ENCODE results near the gene TAS2R9. TPM values are rescaled to one million over a fixed set of nuclear protein-coding genes. Genes with fewer than 3 reads are reported as not detected.

The TAS2R9 gene
- total RNA-seq, 1 experiment from 2014 or later, result not detected

DNA sequence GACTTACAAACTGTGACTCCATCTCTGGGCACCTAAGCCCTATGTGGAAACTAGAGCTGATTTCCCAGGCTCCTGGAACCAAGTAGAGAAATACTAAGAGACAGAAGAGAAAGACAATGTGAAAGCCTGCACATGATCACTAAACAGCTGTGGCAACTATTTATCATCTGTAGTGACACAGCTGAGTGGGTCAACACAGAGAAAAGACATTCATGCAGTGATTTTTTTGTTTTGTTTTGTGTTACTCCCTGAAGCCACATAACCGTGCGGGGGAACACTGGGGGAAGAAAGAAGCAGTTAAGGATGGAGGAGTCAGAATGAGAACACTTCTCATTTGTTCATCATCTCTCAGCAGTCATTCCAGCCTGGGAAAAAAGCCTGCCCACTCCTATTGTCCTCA, 37.8 kb upstream of the TAS2R9 start:
- Histone ChIP-seq H3K27me3 (ENCODE audit: insufficient read depth, low read length) (no peaks in the 10 kb centered on the region), H3K9me2 (ENCODE audit: insufficient read depth) (no peaks in the 10 kb centered on the region), H3K4me3 (replicated peaks in 1 of 2; ENCODE audit: low read depth in 1 of 2, low read length in 2 of 2) (no peak overlapping the region), H3K4me1 (ENCODE audit: control insufficient read depth in 1 of 2, insufficient read depth in 2 of 2, low read length in 2 of 2) (peaks cover 0 to 9% of the 10 kb centered on the region in 2 experiments; a peak in 1 of 4 replicates), H3K9me3 (ENCODE audit: control insufficient read depth in 1 of 2, insufficient read depth in 1 of 2, low read depth in 1 of 2, low read length in 2 of 2) (no peaks in the 10 kb centered on the region), H3K9ac (ENCODE audit: low read length) (no peak overlapping the region), H3K4me2 (ENCODE audit: low read length) (no peak overlapping the region), H2AFZ (ENCODE audit: low read depth, low read length, poor library complexity, severe bottlenecking) (no peak overlapping the region), H3K36me3 (ENCODE audit: control insufficient read depth in 1 of 2, insufficient read depth in 2 of 2, low read length in 2 of 2) (no peaks in the 10 kb centered on the region), H3K79me2 (ENCODE audit: insufficient read depth, low read length) (no peaks in the 10 kb centered on the region), H4K20me1 (ENCODE audit: insufficient read depth) (no peaks in the 10 kb centered on the region), H3K27ac (ENCODE audit: low read depth, low read length) (no peak overlapping the region)
- DNase-seq (ENCODE audit: low read depth, low spot score) (no peak), ATAC-seq (no peak)
- intact Hi-C loops (cut with micrococcal nuclease), result no loop called here
- RAD21 ChIA-PET (ENCODE audit: low non-redundant PET in 1 of 2, low total read pairs in 2 of 2, uncharacterized antibody in 2 of 2, unreplicated experiment in 2 of 2), result no interaction called here
- POLR2A ChIA-PET, result no interaction called here
- CTCF ChIA-PET, result no interaction called here
- no TSS peak for BruUV-seq (replicated peaks)
- TF ChIP-seq ATF3 (IDR thresholded peaks at IDR 0.05) (no peak), SP1 (IDR thresholded peaks at IDR 0.05; ENCODE audit: low read depth) (no peak), ZNF274 (IDR thresholded peaks at IDR 0.05; ENCODE audit: low read depth, low read length) (no peak), SIN3A (IDR thresholded peaks at IDR 0.05; ENCODE audit: low read depth) (no peak), EZH2phosphoT487 (IDR thresholded peaks at IDR 0.05; ENCODE audit: borderline replicate concordance) (no peak), POLR2A (IDR thresholded peaks at IDR 0.05; ENCODE audit: borderline replicate concordance, extremely low read depth, insufficient read depth, insufficient read length) (no peak), CBX3 (IDR thresholded peaks at IDR 0.05; ENCODE audit: low read depth) (no peak), CTCF (IDR thresholded peaks at IDR 0.05 in 2 of 3, conservative IDR thresholded peaks at IDR 0.05 in 1 of 3; ENCODE audit: borderline replicate concordance in 1 of 3, insufficient read depth in 1 of 3, low read depth in 2 of 3, low read length in 2 of 3) (no peak), RAD21 (IDR thresholded peaks at IDR 0.05; ENCODE audit: low read depth) (no peak)
- TF ChIP-seq, protein P1, sequence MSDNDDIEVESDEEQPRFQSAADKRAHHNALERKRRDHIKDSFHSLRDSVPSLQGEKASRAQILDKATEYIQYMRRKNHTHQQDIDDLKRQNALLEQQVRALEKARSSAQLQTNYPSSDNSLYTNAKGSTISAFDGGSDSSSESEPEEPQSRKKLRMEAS (IDR thresholded peaks at IDR 0.05), result no peak
